K562 (cell line): Measurements from ENCODE around the gene CABP7. TPM values are rescaled to one million over a fixed set of nuclear protein-coding genes. Genes with fewer than 3 reads are reported as not detected.
A peak's percentile ranks its signal among the peaks of the same experiment; 100 is the strongest.

Source experiments
- ATAC-seq: fragments of 200-7000 bp; cut with Tn5 transposase; 3 replicates; pipeline ENCODE4 v1.9.1; 2020; ENCODE audit warnings: moderate library complexity
- BruUV-seq: library from RNA; stranded (reverse); fragments of 400-500 nt; replicated peaks from 2 replicates; lab custom pipeline; 2021; lab: Mats Ljungman, UMichigan
- CTCF ChIA-PET: fragments of 300-600 bp; formaldehyde crosslinking; extraction: SDS; loops from one replicate; lab custom pipeline; 2021; ENCODE audit warnings: low intra/inter-chr PET ratio; lab: Yijun Ruan, JAX
- POLR2A ChIA-PET: fragments of 300-600, 350-650 bp; sonication (Branson Sonifier 250); formaldehyde crosslinking; extraction: SDS; loops from one replicate; lab custom pipeline; 2021; ENCODE audit warnings: antibody characterized with exemption, inconsistent platforms; lab: Yijun Ruan, JAX
- DNase-seq, 4 experiments: peaks; one replicate each; pipeline versions ENCODE4 v3.0.0 to v3.0.0-alpha.2; 2011 to 2018; ENCODE audit warnings: low spot score in 3 of 4, mixed read lengths in 3 of 4; ENCODE audit errors: extremely low read depth in 1 of 4
- FAIRE-seq: peaks from 2 replicates; lab custom pipeline; 2011; peaks lifted over from hg19 to GRCh38; lab: Jason Lieb, UNC
- H2AFZ ChIP-seq: 2 replicates; pipeline ENCODE4 v1.6.0; 2011; ENCODE audit warnings: low read depth, low read length, control low read depth, inconsistent platforms
- H3K27ac ChIP-seq: fragments of 200-600 bp; 3 replicates; pipeline ENCODE4 v1.8.0; 2011; ENCODE audit warnings: low read depth, mild to moderate bottlenecking, control low read depth, inconsistent platforms, low read length, moderate library complexity, mixed read lengths; ENCODE audit errors: extremely low read depth
- H3K27me3 ChIP-seq, 2 experiments: fragments of 300-600 bp in 1 of 2; 2 replicates in 1 of 2; 3 replicates in 1 of 2; pipeline versions ENCODE4 v1.6.0 to v1.8.0; 2011; ENCODE audit warnings: inconsistent platforms in 2 of 2, low read length in 2 of 2, mild to moderate bottlenecking in 1 of 2, mixed read lengths in 1 of 2, moderate library complexity in 1 of 2; ENCODE audit not compliant: control insufficient read depth in 2 of 2, insufficient read depth in 2 of 2
- H3K36me3 ChIP-seq: fragments of 300-600 bp; 3 replicates; pipeline ENCODE4 v1.8.0; 2011; ENCODE audit warnings: mild to moderate bottlenecking, low read length, inconsistent platforms; ENCODE audit not compliant: control insufficient read depth, insufficient read depth
- H3K4me1 ChIP-seq, 2 experiments: fragments of 200-600 bp in 1 of 2; replicated peaks in 1 of 2; 2 replicates in 1 of 2; 3 replicates in 1 of 2; pipeline versions ENCODE4 v1.5.1 to v1.8.0; 2011; ENCODE audit warnings: inconsistent platforms in 2 of 2, low read length in 2 of 2, mild to moderate bottlenecking in 1 of 2, mixed read lengths in 1 of 2, moderate library complexity in 1 of 2; ENCODE audit not compliant: control insufficient read depth in 2 of 2, insufficient read depth in 2 of 2
- H3K4me2 ChIP-seq: 2 replicates; pipeline ENCODE4 v1.6.1; 2011; ENCODE audit warnings: low read length, control low read depth, inconsistent platforms, mixed read lengths; ENCODE audit not compliant: insufficient read depth
- H3K4me3 ChIP-seq: fragments of 200-600 bp; sonication (generic), shearing (Covaris generic); 2 replicates; pipeline ENCODE4 v1.5.1; 2016; ENCODE audit warnings: control low read depth, inconsistent platforms
- H3K79me2 ChIP-seq: fragments of 200-600 bp; 3 replicates; pipeline ENCODE4 v1.8.0; 2011; ENCODE audit warnings: low read length, inconsistent platforms; ENCODE audit not compliant: control insufficient read depth, insufficient read depth
- H3K9ac ChIP-seq, 2 experiments: 2 replicates each; pipeline versions ENCODE4 v1.6.0 to v1.6.1; 2011; ENCODE audit warnings: low read depth in 2 of 2, low read length in 2 of 2, control low read depth in 1 of 2, inconsistent platforms in 1 of 2, mild to moderate bottlenecking in 1 of 2, mixed read lengths in 1 of 2; ENCODE audit not compliant: insufficient read depth in 1 of 2
- H3K9me1 ChIP-seq: one replicate; pipeline ENCODE4 v1.6.0; 2011; ENCODE audit warnings: inconsistent platforms, mild to moderate bottlenecking, low read length, moderate library complexity; ENCODE audit not compliant: control insufficient read depth, insufficient read depth
- H3K9me3 ChIP-seq: replicated peaks from 2 replicates; pipeline ENCODE4 v1.5.1; 2011; ENCODE audit warnings: low read depth, low read length, inconsistent platforms; ENCODE audit not compliant: control insufficient read depth, insufficient read depth
- H4K20me1 ChIP-seq: replicated peaks from 2 replicates; pipeline ENCODE4 v1.6.1; 2011; ENCODE audit warnings: low read length, inconsistent platforms, mixed read lengths; ENCODE audit not compliant: control insufficient read depth, insufficient read depth
- ATF4 ChIP-seq: fragments of 450-650 bp; formaldehyde crosslinking; IDR thresholded peaks from 2 replicates; pipeline ENCODE4 v1.4.0; 2022; ENCODE audit warnings: mild to moderate bottlenecking, moderate library complexity
- IRF2 ChIP-seq: sonication (generic); formaldehyde crosslinking; IDR thresholded peaks from 2 replicates; pipeline ENCODE4 v1.8.1; 2022; ENCODE audit warnings: mild to moderate bottlenecking, missing genetic modification reagents
- KLF10 ChIP-seq: fragments of 250-450 bp; sonication (Bioruptor Pico); IDR thresholded peaks from 2 replicates; pipeline ENCODE4 v1.6.1; 2021; ENCODE audit warnings: matching md5 sums
- NCOA4 ChIP-seq: fragments of 450-650 bp; IDR thresholded peaks from 2 replicates; pipeline ENCODE4 v1.6.1; 2018; ENCODE audit warnings: mild to moderate bottlenecking; ENCODE audit not compliant: partially characterized antibody
- NFYB ChIP-seq: IDR thresholded peaks from 2 replicates; pipeline ENCODE4 v1.6.1; 2011; ENCODE audit warnings: mild to moderate bottlenecking, moderate library complexity; ENCODE audit not compliant: insufficient read length; ENCODE audit errors: extremely low read depth
- POU5F1 ChIP-seq: fragments of 150-350 bp; IDR thresholded peaks from 2 replicates; pipeline ENCODE4 v1.6.1; 2014; ENCODE audit warnings: borderline replicate concordance, low read length, low read depth, mild to moderate bottlenecking; ENCODE audit not compliant: partially characterized antibody
- RBM25 ChIP-seq: fragments of 200-400 bp; formaldehyde crosslinking; IDR thresholded peaks from 2 replicates; pipeline ENCODE4 v1.6.1; 2018; ENCODE audit warnings: low read length, low read depth, moderate library complexity; ENCODE audit not compliant: severe bottlenecking
- SLC30A9 ChIP-seq: fragments of 250-450 bp; sonication (Bioruptor Pico); IDR thresholded peaks from 2 replicates; pipeline ENCODE4 v1.8.0; 2022; ENCODE audit warnings: mild to moderate bottlenecking, moderate library complexity
- SMARCA4 ChIP-seq: fragments of 450-650 bp; IDR thresholded peaks from 2 replicates; pipeline ENCODE4 v1.6.1; 2016
- ZBTB7A ChIP-seq: IDR thresholded peaks from 2 replicates; pipeline ENCODE4 v1.6.1; 2011; ENCODE audit warnings: low read depth, mild to moderate bottlenecking, low read length, moderate library complexity, borderline replicate concordance; ENCODE audit not compliant: control insufficient read depth
- ZFP36 ChIP-seq: fragments of 150-350 bp; IDR thresholded peaks from 2 replicates; pipeline ENCODE4 v1.6.1; 2018; ENCODE audit warnings: low read length, low read depth; ENCODE audit not compliant: partially characterized antibody
- ZNF561 ChIP-seq: fragments of 450-650 bp; formaldehyde crosslinking; conservative IDR thresholded peaks from 2 replicates; pipeline ENCODE4 v1.4.0; 2020; ENCODE audit warnings: mild to moderate bottlenecking, moderate library complexity
- ZSCAN29 ChIP-seq: fragments of 450-650 bp; IDR thresholded peaks from 2 replicates; pipeline ENCODE4 v1.6.1; 2017
- WGBS: fragments of 100-300 bp; shearing (Covaris generic); methylation state at CpG from one replicate; pipeline ENCODE4 v1.1.6; 2016; ENCODE audit warnings: low coverage, mixed read lengths; ENCODE audit not compliant: insufficient coverage; ENCODE audit errors: missing lambda C conversion rate; 5-methylcytosine and 5-hydroxymethylcytosine counted together
- in situ Hi-C: fragments of 300-500 bp; cut with MboI; formaldehyde crosslinking; loops from 4 replicates; pipeline ENCODE4 v1.15.0; 2018; ENCODE audit warnings: inconsistent platforms, mixed read lengths
- intact Hi-C: fragments of 100-400 bp; cut with micrococcal nuclease; formaldehyde crosslinking; loops from 2 replicates; pipeline ENCODE4 v1.14.2; 2022
- polyA plus RNA-seq, 8 experiments: library from polyadenylated mRNA; depleted of rRNA in 4 of 8; stranded (reverse) in 5 of 8; unstranded in 3 of 8; fragments of >200 nt; fragmentation: Nextera tagmentation in 2 of 8; fragmentation: Illumina TruSeq in 1 of 8; extraction: Ambion mirVana in 2 of 8; extraction: Trizol in 1 of 8; gene quantifications; 2 replicates each; pipeline versions ENCODE4 v1.2.1 to v1.2.3, GENCODE V29; 2011 to 2014; ENCODE audit warnings: inconsistent platforms in 1 of 8, missing spikeins in 1 of 8
- total RNA-seq, 7 experiments: library from RNA; depleted of rRNA in 6 of 7; stranded (reverse); fragments of >200 nt in 6 of 7; fragmentation: Illumina TruSeq in 2 of 7; extraction: Trizol in 2 of 7; gene quantifications; 2 replicates each; pipeline versions ENCODE4 v1.2.1 to v1.2.3, GENCODE V29; 2011 to 2021; ENCODE audit warnings: low replicate concordance in 1 of 7
- TF ChIP-seq, protein P1 (sequence below), 2 experiments: fragments of 200-800 bp in 1 of 2; sonication (Bioruptor generic) in 1 of 2; sonication (generic) in 1 of 2; formaldehyde crosslinking in 1 of 2; IDR thresholded peaks in 1 of 2; conservative IDR thresholded peaks in 1 of 2; 2 replicates each; pipeline versions ENCODE4 v1.5.0 to v1.6.1; 2016 to 2020; ENCODE audit warnings: missing compliant biosample characterization in 1 of 2, missing genetic modification characterization in 1 of 2, missing genetic modification reagents in 1 of 2
- TF ChIP-seq, protein P2 (sequence below): IDR thresholded peaks from 2 replicates; pipeline ENCODE4 v1.6.1; 2016; ENCODE audit warnings: missing genetic modification characterization, missing compliant biosample characterization
- TF ChIP-seq, protein P3 (sequence below): fragments of 450-650 bp; IDR thresholded peaks from 2 replicates; pipeline ENCODE4 v1.6.1; 2016; ENCODE audit warnings: borderline replicate concordance

Gene CABP7
- total and polyA plus RNA-seq, 9 of the 15 experiments (the other 6 are each of a cell fraction or from before 2014, with no cell fraction given): not detected

DNA sequence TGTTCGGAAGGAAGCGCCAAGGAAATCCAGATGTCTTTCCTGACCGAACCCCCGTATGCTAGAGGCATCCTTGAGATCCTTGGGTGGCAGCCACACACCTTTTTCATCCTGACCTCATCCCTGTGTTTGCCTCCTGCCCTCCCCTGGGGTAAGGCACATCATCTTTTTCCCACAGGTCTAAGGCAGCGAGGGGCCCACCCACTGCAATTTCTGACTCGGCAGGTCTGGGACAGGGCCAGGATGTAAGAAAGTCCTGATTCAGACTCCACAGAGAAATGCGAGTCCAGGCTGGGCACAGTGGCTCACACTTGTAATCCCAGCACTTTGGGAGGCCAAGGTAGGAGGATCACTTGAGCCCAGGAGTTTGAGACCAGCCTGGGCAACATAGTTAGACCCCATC lies 36.5 kb downstream of the CABP7 start (continued):
- TF ChIP-seq, protein P1, sequence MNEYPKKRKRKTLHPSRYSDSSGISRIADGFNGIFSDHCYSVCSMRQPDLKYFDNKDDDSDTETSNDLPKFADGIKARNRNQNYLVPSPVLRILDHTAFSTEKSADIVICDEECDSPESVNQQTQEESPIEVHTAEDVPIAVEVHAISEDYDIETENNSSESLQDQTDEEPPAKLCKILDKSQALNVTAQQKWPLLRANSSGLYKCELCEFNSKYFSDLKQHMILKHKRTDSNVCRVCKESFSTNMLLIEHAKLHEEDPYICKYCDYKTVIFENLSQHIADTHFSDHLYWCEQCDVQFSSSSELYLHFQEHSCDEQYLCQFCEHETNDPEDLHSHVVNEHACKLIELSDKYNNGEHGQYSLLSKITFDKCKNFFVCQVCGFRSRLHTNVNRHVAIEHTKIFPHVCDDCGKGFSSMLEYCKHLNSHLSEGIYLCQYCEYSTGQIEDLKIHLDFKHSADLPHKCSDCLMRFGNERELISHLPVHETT (CRISPR knock-in tag; conservative IDR thresholded peaks at IDR 0.05 in 1 of 2, IDR thresholded peaks at IDR 0.05 in 1 of 2): no peak
- TF ChIP-seq POU5F1: no peak
- no peak for TF ChIP-seq KLF10
- TF ChIP-seq IRF2: no peak

DNA sequence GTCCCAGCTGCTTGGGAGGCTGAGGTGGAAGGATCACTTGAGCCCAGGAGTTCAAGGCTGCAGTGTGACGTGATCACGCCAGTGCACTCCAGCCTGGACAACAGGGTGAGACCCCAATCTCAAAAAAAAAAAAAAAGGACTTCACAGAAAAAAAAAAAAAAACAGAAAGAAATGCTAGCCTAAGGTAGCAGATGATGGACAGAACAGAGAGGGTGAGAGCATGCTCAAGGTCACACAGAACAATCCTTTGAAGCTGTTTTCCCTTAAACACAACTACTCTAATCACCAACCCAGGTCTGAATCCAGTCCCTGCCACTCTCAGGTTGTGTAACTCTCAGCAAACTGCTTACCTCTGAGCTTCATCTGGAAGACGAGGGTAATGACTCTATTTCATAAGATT lies 37.3 kb downstream of the CABP7 start:
- no TSS peak for BruUV-seq
- H3K4me2 ChIP-seq: no peak overlapping the region
- intact Hi-C loops: no loop called here
- no peaks in the 10 kb centered on the region for H3K79me2 ChIP-seq
- ATAC-seq: no peak
- POLR2A ChIA-PET: interaction anchor here (0.8 to 0.9 kb wide), 2 partner anchors 9 to 19 kb away, joined by 4 read pairs; no protein-coding TSS in a partner anchor
- H3K36me3 ChIP-seq: no peaks in the 10 kb centered on the region
- no peaks in the 10 kb centered on the region for H3K9me1 ChIP-seq
- no peak overlapping the region for H3K4me3 ChIP-seq
- H3K27me3 ChIP-seq: no peaks in the 10 kb centered on the region
- H3K9ac ChIP-seq: no peak overlapping the region
- no peak for FAIRE-seq
- H3K9me3 ChIP-seq: no peaks in the 10 kb centered on the region
- in situ Hi-C loops: no loop called here
- H4K20me1 ChIP-seq: no peaks in the 10 kb centered on the region
- DNase-seq: no peak
- H3K27ac ChIP-seq: no peak overlapping the region
- no peak overlapping the region for H2AFZ ChIP-seq
- WGBS: 73% methylated on average over 1 of the region's 3 CpGs
- no peaks in the 10 kb centered on the region; a peak in 1 of 5 replicates for H3K4me1 ChIP-seq
- CTCF ChIA-PET: no interaction called here
- TF ChIP-seq ZNF561 (CRISPR knock-in tag) (no peak), NCOA4 (no peak), SLC30A9 (CRISPR knock-in tag) (no peak), ZFP36 (peak; percentile 52), IRF2 (no peak), ATF4 (no peak), ZBTB7A (no peak), SMARCA4 (no peak), RBM25 (peak; percentile 50), ZSCAN29 (no peak), NFYB (no peak)
- TF ChIP-seq, protein P2, sequence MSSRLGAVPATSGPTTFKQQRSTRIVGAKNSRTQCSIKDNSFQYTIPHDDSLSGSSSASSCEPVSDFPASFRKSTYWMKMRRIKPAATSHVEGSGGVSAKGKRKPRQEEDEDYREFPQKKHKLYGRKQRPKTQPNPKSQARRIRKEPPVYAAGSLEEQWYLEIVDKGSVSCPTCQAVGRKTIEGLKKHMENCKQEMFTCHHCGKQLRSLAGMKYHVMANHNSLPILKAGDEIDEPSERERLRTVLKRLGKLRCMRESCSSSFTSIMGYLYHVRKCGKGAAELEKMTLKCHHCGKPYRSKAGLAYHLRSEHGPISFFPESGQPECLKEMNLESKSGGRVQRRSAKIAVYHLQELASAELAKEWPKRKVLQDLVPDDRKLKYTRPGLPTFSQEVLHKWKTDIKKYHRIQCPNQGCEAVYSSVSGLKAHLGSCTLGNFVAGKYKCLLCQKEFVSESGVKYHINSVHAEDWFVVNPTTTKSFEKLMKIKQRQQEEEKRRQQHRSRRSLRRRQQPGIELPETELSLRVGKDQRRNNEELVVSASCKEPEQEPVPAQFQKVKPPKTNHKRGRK: no peak
- TF ChIP-seq, protein P3, sequence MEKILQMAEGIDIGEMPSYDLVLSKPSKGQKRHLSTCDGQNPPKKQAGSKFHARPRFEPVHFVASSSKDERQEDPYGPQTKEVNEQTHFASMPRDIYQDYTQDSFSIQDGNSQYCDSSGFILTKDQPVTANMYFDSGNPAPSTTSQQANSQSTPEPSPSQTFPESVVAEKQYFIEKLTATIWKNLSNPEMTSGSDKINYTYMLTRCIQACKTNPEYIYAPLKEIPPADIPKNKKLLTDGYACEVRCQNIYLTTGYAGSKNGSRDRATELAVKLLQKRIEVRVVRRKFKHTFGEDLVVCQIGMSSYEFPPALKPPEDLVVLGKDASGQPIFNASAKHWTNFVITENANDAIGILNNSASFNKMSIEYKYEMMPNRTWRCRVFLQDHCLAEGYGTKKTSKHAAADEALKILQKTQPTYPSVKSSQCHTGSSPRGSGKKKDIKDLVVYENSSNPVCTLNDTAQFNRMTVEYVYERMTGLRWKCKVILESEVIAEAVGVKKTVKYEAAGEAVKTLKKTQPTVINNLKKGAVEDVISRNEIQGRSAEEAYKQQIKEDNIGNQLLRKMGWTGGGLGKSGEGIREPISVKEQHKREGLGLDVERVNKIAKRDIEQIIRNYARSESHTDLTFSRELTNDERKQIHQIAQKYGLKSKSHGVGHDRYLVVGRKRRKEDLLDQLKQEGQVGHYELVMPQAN: no peak
